Measurements from ENCODE around the gene MOB3A.

DNA sequence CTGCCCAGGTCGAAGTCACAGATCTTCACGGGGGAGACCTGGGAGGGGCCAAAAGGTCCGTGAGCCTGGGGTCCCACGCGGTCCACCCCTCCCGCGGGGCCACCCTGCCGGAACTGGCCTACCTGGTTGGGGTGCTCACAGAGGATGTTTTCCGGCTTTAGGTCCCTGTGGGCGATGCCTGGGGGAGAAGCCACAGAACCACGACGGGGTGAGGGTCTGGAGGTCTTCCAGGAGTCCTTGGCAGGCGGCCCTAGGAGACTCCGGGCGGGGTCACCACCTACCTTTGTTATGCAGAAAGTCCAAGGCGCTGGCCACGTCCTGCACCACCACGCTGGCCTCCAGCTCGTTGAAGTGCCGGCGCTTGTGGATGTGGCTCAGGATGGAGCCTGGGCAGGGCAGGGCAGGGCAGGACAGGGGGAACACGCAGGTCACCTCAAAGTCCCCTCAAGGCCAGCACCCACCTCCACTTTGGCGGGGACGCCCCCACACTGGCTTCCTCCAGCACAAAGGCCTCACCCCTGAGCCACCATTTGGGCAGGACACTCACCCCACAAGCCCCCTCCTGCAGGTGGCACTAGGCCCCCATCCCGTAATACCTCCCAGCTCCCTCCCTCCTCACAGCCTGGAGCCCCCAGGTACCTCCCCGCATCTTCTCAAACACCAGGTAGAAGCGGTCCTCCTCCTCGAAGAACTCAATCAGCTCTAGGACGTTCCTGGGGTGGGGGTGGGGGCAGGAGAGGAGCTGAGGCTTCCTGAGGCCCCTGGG lies 53.5 kb downstream of the MOB3A start:
- TF ChIP-seq YY1 (IDR thresholded peaks at IDR 0.05; ENCODE audit: insufficient read depth, insufficient read length) (no peak), ZNF274 (IDR thresholded peaks at IDR 0.05; ENCODE audit: low read depth, low read length) (no peak), SUZ12 (IDR thresholded peaks at IDR 0.05; ENCODE audit: extremely low read depth, insufficient read depth, insufficient read length) (no peak)
